Activated gamma-delta T cell treated with anti-CD3 and anti-CD28 coated beads, Interleukin-2, amount 50 U/mL, for 16 hours (primary cell): ENCODE data around the gene IMPG2.

ENCODE experiments used
- DNase-seq: peaks from one replicate; pipeline ENCODE4 v3.0.0-alpha.2; 2020; ENCODE audit warnings: low read depth

Gene IMPG2

GRCh38 chr3:101240719-101241399 is 79.5 kb downstream of the IMPG2 start:
- no peak for DNase-seq

- no peak for DNase-seq
Observed at GRCh38 chr3:101235048-101235447, 85.3 kb downstream of the IMPG2 start.

DNA sequence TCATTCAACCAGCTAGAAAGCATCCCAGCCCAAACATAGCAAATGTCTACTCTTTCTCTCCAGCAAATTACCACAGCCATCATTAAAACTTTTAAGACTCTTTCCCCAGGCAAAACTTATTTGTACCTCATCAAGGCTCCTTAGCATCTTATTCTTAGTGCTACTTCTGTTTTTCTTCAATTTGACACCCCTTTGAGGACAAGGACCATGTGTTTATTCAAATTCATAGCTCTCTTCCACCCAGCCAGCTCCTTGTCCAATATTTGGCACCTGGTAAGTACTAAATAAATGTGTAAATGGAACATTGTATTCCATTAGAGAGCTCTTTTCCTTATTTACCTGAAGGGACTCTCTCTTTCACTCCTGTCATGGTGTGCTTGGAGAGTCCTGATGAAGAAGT is 89.8 kb downstream of the IMPG2 start:
- no peak for DNase-seq

GRCh38 chr3:101229681-101230080 is 90.7 kb downstream of the IMPG2 start:
- DNase-seq = no peak

GRCh38 chr3:101228441-101228840 is 91.9 kb downstream of the IMPG2 start:
- DNase-seq = no peak

- DNase-seq = no peak
Observed at GRCh38 chr3:101224739-101225138, 95.6 kb downstream of the IMPG2 start.

- DNase-seq = no peak
Observed at GRCh38 chr3:101223016-101223415, 97.4 kb downstream of the IMPG2 start.

DNA sequence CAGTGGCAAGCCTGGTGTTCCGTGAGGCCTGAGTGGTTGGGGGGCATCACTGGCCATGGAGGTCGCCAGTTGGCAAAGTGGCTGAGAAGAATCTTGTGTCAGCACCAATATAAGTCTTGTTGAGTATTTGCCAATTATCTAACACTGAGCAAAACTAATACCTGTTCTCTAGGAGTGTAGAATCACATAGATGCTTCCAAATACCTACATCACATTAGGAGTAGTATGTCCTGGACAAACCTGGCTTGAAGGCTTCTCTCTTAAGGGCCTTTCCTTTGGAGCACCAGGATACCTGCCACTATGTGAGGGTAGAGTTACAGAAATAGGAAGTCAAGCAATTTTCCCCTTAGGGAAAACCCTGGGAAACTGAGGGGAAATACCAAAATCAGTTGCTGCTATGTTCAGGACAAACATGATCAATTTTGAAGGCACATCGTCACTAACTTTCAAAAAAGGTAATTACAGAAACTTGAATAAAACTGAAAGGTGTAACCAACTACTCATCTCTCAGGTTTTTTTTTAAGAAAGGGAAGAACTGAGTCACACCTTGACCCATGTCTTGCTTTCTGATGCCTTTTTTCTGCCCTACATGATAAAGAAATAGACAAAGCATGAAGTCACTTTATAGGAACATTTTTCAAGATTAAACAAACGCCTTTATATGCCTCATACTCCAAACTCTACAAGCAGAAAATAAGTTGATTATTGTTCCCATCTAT is 100.4 kb downstream of the IMPG2 start:
- DNase-seq = no peak

GRCh38 chr3:101217472-101218245 is 102.7 kb downstream of the IMPG2 start:
- DNase-seq = no peak

GRCh38 chr3:101216710-101217465 is 103.5 kb downstream of the IMPG2 start:
- no peak for DNase-seq

- DNase-seq = no peak
Observed at GRCh38 chr3:101212730-101213129, 107.6 kb downstream of the IMPG2 start.

DNA sequence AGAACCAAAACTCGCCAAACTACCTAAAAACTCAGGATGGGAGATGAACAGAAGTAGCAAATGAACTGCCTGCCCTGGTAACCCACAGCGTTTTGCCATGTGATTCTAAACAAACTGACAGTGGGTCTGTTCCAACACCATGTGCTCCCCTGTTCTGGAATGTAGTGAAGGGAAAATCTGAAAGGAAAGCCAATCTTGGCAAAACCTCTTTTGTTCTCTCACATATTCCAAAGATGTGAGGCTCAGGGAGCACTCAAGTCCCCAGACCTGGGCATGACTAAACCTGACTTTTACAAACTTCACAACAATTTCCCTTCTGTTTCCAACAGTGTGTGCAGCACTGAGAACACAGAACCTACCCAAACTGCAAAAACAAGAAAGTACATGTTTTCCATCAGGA is 116.1 kb downstream of the IMPG2 start:
- no peak for DNase-seq

DNA sequence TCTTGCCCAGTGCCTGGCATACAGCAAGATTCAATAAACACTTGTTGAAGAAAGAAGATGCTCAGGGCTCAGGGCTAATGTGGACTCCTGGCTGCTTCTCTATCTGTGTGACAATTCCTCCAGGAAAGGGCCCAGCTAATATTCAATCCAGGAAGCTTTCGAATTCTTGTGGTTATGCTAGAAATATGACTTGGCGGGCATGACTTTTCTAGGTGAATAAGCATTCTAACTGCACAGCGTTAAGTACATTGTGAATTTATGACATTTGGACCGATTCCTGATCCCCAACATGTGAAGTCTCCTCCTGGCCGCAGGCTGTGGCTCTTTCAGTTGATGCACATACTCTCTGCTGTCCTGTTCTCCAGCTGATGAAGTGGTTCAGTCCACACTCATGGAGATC is 117.0 kb downstream of the IMPG2 start:
- DNase-seq = no peak

- no peak for DNase-seq
Observed at GRCh38 chr3:101202640-101203039, 117.7 kb downstream of the IMPG2 start.

GRCh38 chr3:101200461-101200860 is 119.9 kb downstream of the IMPG2 start:
- no peak for DNase-seq

DNA sequence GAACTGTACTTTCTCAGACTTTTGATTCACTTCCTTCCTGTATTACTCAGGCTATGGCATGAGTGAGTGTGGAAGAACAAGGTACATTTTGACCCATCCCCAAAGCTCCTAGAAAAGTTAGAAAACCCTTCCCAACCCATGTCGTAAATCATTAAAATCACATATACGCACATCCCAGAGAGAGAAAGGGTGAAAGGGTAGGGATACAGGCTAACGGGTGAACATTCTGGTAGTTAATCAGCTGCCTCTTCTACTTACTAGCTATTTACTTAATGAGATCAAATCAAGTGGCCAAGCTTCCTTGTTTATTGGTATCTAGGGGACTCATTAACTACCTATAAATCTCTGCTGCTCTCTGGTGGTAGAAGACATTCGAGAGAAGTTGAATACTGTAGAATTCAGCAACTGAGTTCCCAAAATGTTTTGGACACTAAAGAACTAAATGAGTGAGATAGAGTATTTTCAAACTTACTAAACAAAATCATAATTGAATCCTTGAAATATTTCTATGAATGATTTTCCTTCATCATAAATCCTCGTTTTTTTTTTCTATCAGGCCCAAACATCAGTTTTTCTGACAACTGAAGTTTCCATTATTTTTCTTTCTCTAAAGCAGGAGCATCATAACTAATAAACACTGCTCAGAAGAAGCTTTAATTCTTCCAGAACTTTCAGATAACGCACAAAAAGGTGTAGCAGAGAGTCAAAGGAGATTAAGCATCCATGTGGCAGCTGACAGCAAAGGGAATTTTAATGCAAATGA is 124.2 kb downstream of the IMPG2 start:
- DNase-seq = no peak

- DNase-seq = no peak
Observed at GRCh38 chr3:101194392-101194791, 126.0 kb downstream of the IMPG2 start.

DNA sequence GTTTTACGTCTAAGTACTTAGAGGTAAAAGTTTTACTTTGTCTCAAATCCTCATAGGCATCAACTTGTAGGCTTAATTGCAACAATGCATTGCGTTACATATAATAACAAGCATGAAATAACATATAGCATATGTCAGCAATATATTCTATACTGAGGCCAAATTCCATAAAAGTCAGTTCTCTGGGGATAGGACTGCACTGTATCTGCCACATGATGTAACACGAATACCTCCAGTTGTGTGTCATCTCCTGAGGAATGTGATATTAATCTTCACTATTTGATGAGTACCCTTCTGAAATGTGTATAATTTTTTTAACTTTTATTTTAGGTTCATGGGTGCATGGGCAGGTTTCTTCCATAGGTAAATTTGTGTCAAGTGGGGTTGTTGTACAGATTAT is 126.4 kb downstream of the IMPG2 start:
- DNase-seq = no peak

GRCh38 chr3:101189796-101190195 is 130.6 kb downstream of the IMPG2 start:
- no peak for DNase-seq

GRCh38 chr3:101189176-101189575 is 131.2 kb downstream of the IMPG2 start:
- no peak for DNase-seq

- DNase-seq = no peak
Observed at GRCh38 chr3:101185341-101185740, 135.0 kb downstream of the IMPG2 start.

GRCh38 chr3:101184111-101184510 is 136.3 kb downstream of the IMPG2 start:
- no peak for DNase-seq
